CD8-positive, alpha-beta memory T cell (primary cell): ENCODE data around the gene DUOX1. TPM values are rescaled to one million over a fixed set of nuclear protein-coding genes. Genes with fewer than 3 reads are reported as not detected.

Experiments used
- CTCF ChIA-PET: fragments of 350-600 bp; sonication (Branson Sonifier 250); formaldehyde crosslinking; loops from one replicate; lab custom pipeline; 2021; ENCODE audit warnings: antibody characterized with exemption; lab: Charles Lee
- POLR2A ChIA-PET: fragments of 350-600 bp; sonication (Branson Sonifier 250); formaldehyde crosslinking; loops from one replicate; lab custom pipeline; 2021; ENCODE audit warnings: antibody characterized with exemption; lab: Charles Lee
- DNase-seq, 5 donors: peaks; one replicate each; pipeline versions ENCODE4 v3.0.0 to v3.0.0-alpha.2; 2020 to 2022; ENCODE audit warnings: mixed read lengths in 1 of 5
- H3K27ac ChIP-seq: one replicate; pipeline ENCODE4 v1.7.0; 2013; ENCODE audit warnings: low read depth, mild to moderate bottlenecking, low read length, moderate library complexity
- H3K27me3 ChIP-seq: 2 replicates; pipeline ENCODE4 v1.7.0; 2013; ENCODE audit warnings: low read length, mild to moderate bottlenecking; ENCODE audit not compliant: insufficient read depth, poor library complexity, severe bottlenecking
- H3K36me3 ChIP-seq: 2 replicates; pipeline ENCODE4 v1.7.0; 2013; ENCODE audit warnings: mild to moderate bottlenecking, low read length, moderate library complexity; ENCODE audit not compliant: insufficient read depth
- H3K4me1 ChIP-seq: 2 replicates; pipeline ENCODE4 v1.7.0; 2013; ENCODE audit warnings: mild to moderate bottlenecking, low read length, moderate library complexity; ENCODE audit not compliant: insufficient read depth
- H3K4me3 ChIP-seq: 2 replicates; pipeline ENCODE4 v1.7.0; 2013; ENCODE audit warnings: mild to moderate bottlenecking, low read length
- H3K9me3 ChIP-seq: 2 replicates; pipeline ENCODE4 v1.7.0; 2013; ENCODE audit warnings: mild to moderate bottlenecking, low read length
- H3K27ac Mint-ChIP-seq, 8 donors: one replicate each; pipeline ENCODE4 v1.8.0; 2020 to 2021; ENCODE audit warnings: mixed read lengths in 8 of 8, mild to moderate bottlenecking in 6 of 8, inconsistent platforms in 3 of 8, moderate library complexity in 3 of 8
- H3K27me3 Mint-ChIP-seq, 2 donors: one replicate each; pipeline ENCODE4 v1.8.0; 2020 to 2021; ENCODE audit warnings: mixed read lengths in 2 of 2, mild to moderate bottlenecking in 1 of 2, moderate library complexity in 1 of 2
- H3K36me3 Mint-ChIP-seq, 3 donors: one replicate each; pipeline ENCODE4 v1.8.0; 2020 to 2021; ENCODE audit warnings: mixed read lengths in 3 of 3, inconsistent platforms in 1 of 3, mild to moderate bottlenecking in 1 of 3
- H3K4me1 Mint-ChIP-seq, 3 donors: one replicate each; pipeline ENCODE4 v1.8.0; 2020 to 2021; ENCODE audit warnings: mixed read lengths in 3 of 3, inconsistent platforms in 1 of 3, mild to moderate bottlenecking in 1 of 3
- H3K4me3 Mint-ChIP-seq, 7 donors: one replicate each; pipeline ENCODE4 v1.8.0; 2020 to 2021; ENCODE audit warnings: mixed read lengths in 7 of 7, mild to moderate bottlenecking in 6 of 7, moderate library complexity in 4 of 7, inconsistent platforms in 2 of 7
- H3K9me3 Mint-ChIP-seq, 5 donors: one replicate each; pipeline ENCODE4 v1.8.0; 2020 to 2022; ENCODE audit warnings: mixed read lengths in 5 of 5, mild to moderate bottlenecking in 3 of 5, moderate library complexity in 2 of 5, inconsistent platforms in 1 of 5
- polyA plus RNA-seq: library from polyadenylated mRNA; unstranded; fragments of 300-500 nt; fragmentation: Illumina TruSeq; gene quantifications from one replicate; pipeline ENCODE4 v1.2.3, GENCODE V29; 2021
- total RNA-seq, 2 experiments: library from RNA; stranded (reverse); gene quantifications; one replicate each; pipeline ENCODE4 v1.2.3, GENCODE V29; 2021

Gene DUOX1
- total and polyA plus RNA-seq, 3 experiments from 2014 or later: 0.11 to 1.2 TPM; not detected in 1

GRCh38 chr15:45199136-45199810 is 69.5 kb downstream of the DUOX1 start:
- peaks cover 0 to 10% of the 10 kb centered on the region in 2 donors for H3K27me3 Mint-ChIP-seq
- Histone ChIP-seq H3K9me3 (no peaks in the 10 kb centered on the region), H3K4me3 (peak overlapping the region; percentile 94), H3K4me1 (peaks cover 16% of the 10 kb centered on the region), H3K27ac (peak overlapping the region; percentile 94), H3K27me3 (no peaks in the 10 kb centered on the region), H3K36me3 (no peaks in the 10 kb centered on the region)
- H3K4me3 Mint-ChIP-seq: no peak overlapping the region
- peaks cover 0 to 5% (median 3%) of the 10 kb centered on the region in 5 donors for H3K9me3 Mint-ChIP-seq
- no peak overlapping the region for H3K27ac Mint-ChIP-seq
- peaks cover 4 to 19% (median 13%) of the 10 kb centered on the region in 3 donors for H3K4me1 Mint-ChIP-seq
- POLR2A ChIA-PET: interaction anchor here (0.7 to 3.2 kb wide), 6 partner anchors 9 to 536 kb away, joined by 6 to 26 read pairs (median 7); partner anchors contain the start of gene BLOC1S6
- H3K36me3 Mint-ChIP-seq: peaks cover 0 to 12% (median 0%) of the 10 kb centered on the region in 3 donors
- CTCF ChIA-PET: interaction anchor here (1.4 to 3.5 kb wide), 7 partner anchors 11 to 80 kb away, joined by 4 to 14 read pairs (median 8); partner anchors contain the start of gene SHF
- DNase-seq: peak in 3 of 5 donors; percentile 10 to 56 (median 47)

DNA sequence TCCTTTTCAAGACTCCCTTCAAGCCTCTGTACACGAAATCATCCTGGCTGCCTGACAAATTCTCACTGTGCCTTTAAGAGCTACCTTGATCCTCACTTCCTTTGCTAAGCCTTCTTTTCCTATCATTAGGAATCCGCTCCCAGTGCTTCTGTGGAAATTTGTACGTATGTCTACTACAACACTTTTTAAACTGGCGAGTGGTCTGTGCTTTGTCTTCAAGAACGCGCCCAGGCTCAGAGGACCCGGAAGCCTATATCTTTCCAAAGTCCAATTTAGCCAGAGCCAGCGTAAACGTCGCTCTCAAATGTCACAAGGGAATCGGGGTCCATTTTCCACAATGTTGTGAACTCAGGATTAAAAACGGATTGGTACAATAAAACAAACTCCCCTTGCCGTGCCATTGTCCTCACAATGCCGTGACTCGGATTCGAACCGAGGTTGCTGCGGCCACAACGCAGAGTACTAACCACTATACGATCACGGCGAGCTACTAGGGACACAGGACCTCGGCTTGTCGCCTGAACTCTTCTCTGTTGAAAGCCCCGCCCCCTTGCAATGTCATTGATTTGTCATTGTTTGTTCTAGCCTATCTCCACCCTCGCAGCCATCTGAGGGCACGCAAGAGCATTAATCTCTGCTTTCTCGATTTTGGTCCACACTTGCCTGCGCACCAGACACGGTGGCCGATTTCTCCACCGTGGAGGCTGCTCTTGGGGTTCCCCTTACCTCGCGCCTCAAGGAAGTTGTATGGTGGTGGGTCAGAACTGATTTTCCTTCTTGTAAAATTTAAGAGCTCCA is 70.4 kb downstream of the DUOX1 start:
- Mint-ChIP-seq H3K36me3 (peaks cover 0 to 12% (median 0%) of the 10 kb centered on the region in 3 donors), H3K27me3 (peaks cover 0 to 13% of the 10 kb centered on the region in 2 donors), H3K27ac (no peak overlapping the region), H3K9me3 (peaks cover 0 to 5% (median 3%) of the 10 kb centered on the region in 5 donors), H3K4me1 (peaks cover 4 to 22% (median 13%) of the 10 kb centered on the region in 3 donors), H3K4me3 (no peak overlapping the region)
- ChIA-PET POLR2A (interaction anchor here (0.6 to 3.2 kb wide), 13 partner anchors 10 to 912 kb away, joined by 3 to 26 read pairs (median 7); partner anchors contain the start of genes BLOC1S6, GOLM2 and SHF), CTCF (interaction anchor here (0.9 to 3.5 kb wide), 12 partner anchors 10 to 258 kb away, joined by 3 to 14 read pairs (median 6); partner anchors contain the start of gene SHF)
- Histone ChIP-seq H3K27ac (peak overlapping the region; percentile 94), H3K27me3 (no peaks in the 10 kb centered on the region), H3K9me3 (no peaks in the 10 kb centered on the region), H3K4me1 (peaks cover 16% of the 10 kb centered on the region), H3K4me3 (peak overlapping the region; percentile 94), H3K36me3 (no peaks in the 10 kb centered on the region)
- peak; percentile 89 to 99 (median 96) for DNase-seq

- DNase-seq: peak in 4 of 5 donors; percentile 57 to 80 (median 64)
- no peak overlapping the region for H3K27ac Mint-ChIP-seq
- Histone ChIP-seq H3K36me3 (no peaks in the 10 kb centered on the region), H3K4me1 (peaks cover 16% of the 10 kb centered on the region), H3K27ac (peak overlapping the region; percentile 94), H3K9me3 (no peaks in the 10 kb centered on the region), H3K4me3 (peak overlapping the region; percentile 94), H3K27me3 (no peaks in the 10 kb centered on the region)
- H3K27me3 Mint-ChIP-seq: peaks cover 0 to 15% of the 10 kb centered on the region in 2 donors
- CTCF ChIA-PET: interaction anchor here (0.9 to 3.5 kb wide), 12 partner anchors 10 to 257 kb away, joined by 3 to 14 read pairs (median 6); partner anchors contain the start of gene SHF
- peaks cover 0 to 12% (median 0%) of the 10 kb centered on the region in 3 donors for H3K36me3 Mint-ChIP-seq
- peaks cover 0 to 5% (median 3%) of the 10 kb centered on the region in 5 donors for H3K9me3 Mint-ChIP-seq
- no peak overlapping the region for H3K4me3 Mint-ChIP-seq
- peaks cover 4 to 22% (median 13%) of the 10 kb centered on the region in 3 donors for H3K4me1 Mint-ChIP-seq
- POLR2A ChIA-PET: interaction anchor here (0.6 to 3.2 kb wide), 9 partner anchors 13 to 913 kb away, joined by 3 to 26 read pairs (median 6); partner anchors contain the start of genes BLOC1S6, GOLM2 and SHF
Measured at GRCh38 chr15:45200799-45201556, 71.2 kb downstream of the DUOX1 start.

DNA sequence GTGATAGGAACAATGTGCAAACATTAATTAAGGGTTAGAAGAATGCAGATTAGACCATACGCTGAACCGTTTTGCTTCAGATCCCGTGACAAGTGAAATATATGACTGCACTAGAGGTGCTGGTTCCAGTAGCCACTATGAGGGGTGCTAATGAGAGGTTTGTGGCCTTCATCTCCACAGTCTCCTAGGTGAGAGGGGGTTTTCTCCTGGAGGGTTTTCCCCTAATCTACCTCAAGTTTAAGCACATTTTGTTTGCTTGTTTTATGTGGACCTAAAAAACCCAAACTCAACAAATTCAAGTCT is 71.7 kb downstream of the DUOX1 start:
- Histone ChIP-seq H3K4me3 (peak overlapping the region; percentile 94), H3K36me3 (no peaks in the 10 kb centered on the region), H3K4me1 (peaks cover 16% of the 10 kb centered on the region), H3K9me3 (no peaks in the 10 kb centered on the region), H3K27ac (peak overlapping the region; percentile 94), H3K27me3 (no peaks in the 10 kb centered on the region)
- Mint-ChIP-seq H3K36me3 (peaks cover 0 to 12% (median 0%) of the 10 kb centered on the region in 3 donors), H3K27ac (no peak overlapping the region), H3K4me1 (peaks cover 4 to 22% (median 13%) of the 10 kb centered on the region in 3 donors), H3K27me3 (peaks cover 1 to 15% of the 10 kb centered on the region in 2 donors), H3K4me3 (peak overlapping the region in 1 of 7 donors; percentile 18), H3K9me3 (peaks cover 0 to 5% (median 3%) of the 10 kb centered on the region in 5 donors)
- ChIA-PET CTCF (interaction anchor here (0.9 to 3.5 kb wide), 9 partner anchors 9 to 257 kb away, joined by 3 to 14 read pairs (median 4); a partner anchor contains a TSS), POLR2A (interaction anchor here (0.7 to 3.2 kb wide), 6 partner anchors 14 to 386 kb away, joined by 3 to 26 read pairs (median 8); partner anchors contain the start of genes BLOC1S6 and SHF)
- DNase-seq: no peak

GRCh38 chr15:45201869-45202268 is 72.1 kb downstream of the DUOX1 start:
- peaks cover 5 to 18% of the 10 kb centered on the region in 2 donors for H3K27me3 Mint-ChIP-seq
- ChIA-PET CTCF (interaction anchor here (0.7 to 3.5 kb wide), 7 partner anchors 9 to 257 kb away, joined by 3 to 11 read pairs (median 4); a partner anchor contains a TSS), POLR2A (interaction anchor here (0.7 to 3.2 kb wide), 3 partner anchors 22 to 386 kb away, joined by 3 to 26 read pairs (median 9); partner anchors contain the start of gene BLOC1S6)

DNA sequence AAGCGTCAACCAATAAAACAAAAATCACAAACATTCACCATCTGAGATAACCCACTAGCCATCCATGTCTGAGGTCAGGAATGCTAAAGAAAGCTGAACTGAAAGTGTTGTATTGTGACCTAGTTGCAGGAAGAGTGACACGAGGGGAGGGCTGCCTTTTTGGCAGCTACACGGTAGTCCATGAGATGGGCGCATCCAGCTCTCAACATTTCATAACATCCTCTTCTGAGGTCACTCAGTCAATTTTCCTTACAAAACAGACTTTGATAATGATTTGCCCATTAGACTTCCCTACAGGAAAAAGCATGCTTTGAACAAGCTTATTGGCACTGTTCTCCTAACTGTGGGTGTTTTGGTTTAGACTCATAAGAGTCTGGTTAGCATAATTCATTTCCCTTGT is 73.4 kb downstream of the DUOX1 start:
- CTCF ChIA-PET: interaction anchor here (0.9 to 3.9 kb wide), 3 partner anchors 24 to 76 kb away, joined by 3 to 19 read pairs (median 4); no protein-coding TSS in a partner anchor
- Histone ChIP-seq H3K36me3 (no peaks in the 10 kb centered on the region), H3K4me3 (no peak overlapping the region), H3K4me1 (peaks cover 12% of the 10 kb centered on the region), H3K27ac (no peak overlapping the region), H3K27me3 (no peaks in the 10 kb centered on the region), H3K9me3 (no peaks in the 10 kb centered on the region)
- H3K9me3 Mint-ChIP-seq: peaks cover 0 to 5% (median 3%) of the 10 kb centered on the region in 5 donors
- peak overlapping the region in 1 of 8 donors; percentile 32 for H3K27ac Mint-ChIP-seq
- POLR2A ChIA-PET: interaction anchor here (0.8 kb wide), 1 partner anchor 199 kb away, joined by 3 read pairs; a partner anchor contains a TSS
- H3K27me3 Mint-ChIP-seq: peaks cover 16 to 20% of the 10 kb centered on the region in 2 donors
- peak overlapping the region in 2 of 7 donors; percentile 3 to 78 for H3K4me3 Mint-ChIP-seq
- peaks cover 0 to 12% (median 6%) of the 10 kb centered on the region in 3 donors for H3K36me3 Mint-ChIP-seq
- H3K4me1 Mint-ChIP-seq: peaks cover 0 to 17% (median 6%) of the 10 kb centered on the region in 3 donors
- no peak for DNase-seq

More at GRCh38 chr15:45201869-45202268, 72.1 kb downstream of the DUOX1 start:
- peaks cover 0 to 5% (median 3%) of the 10 kb centered on the region in 5 donors for H3K9me3 Mint-ChIP-seq
- H3K36me3 ChIP-seq: no peaks in the 10 kb centered on the region
- DNase-seq: no peak
- H3K27ac Mint-ChIP-seq: no peak overlapping the region
- no peaks in the 10 kb centered on the region for H3K9me3 ChIP-seq
- H3K27ac ChIP-seq: peak overlapping the region; percentile 94
- H3K36me3 Mint-ChIP-seq: peaks cover 0 to 12% (median 0%) of the 10 kb centered on the region in 3 donors
- peaks cover 4 to 22% (median 13%) of the 10 kb centered on the region in 3 donors for H3K4me1 Mint-ChIP-seq
- peak overlapping the region in 1 of 7 donors; percentile 18 for H3K4me3 Mint-ChIP-seq
- no peak overlapping the region for H3K4me3 ChIP-seq
- H3K4me1 ChIP-seq: peaks cover 16% of the 10 kb centered on the region
- H3K27me3 ChIP-seq: no peaks in the 10 kb centered on the region
